SW480 (cell line): ENCODE measurements around the gene AZU1.

Experiments used
- DNase-seq: peaks from one replicate; pipeline ENCODE4 v3.0.0-alpha.2; 2016; ENCODE audit warnings: low spot score

Gene AZU1

GRCh38 chr19:797528-798414 lies 29.9 kb upstream of the AZU1 start:
- peak; percentile 54 for DNase-seq

- no peak for DNase-seq
Observed at GRCh38 chr19:798415-799075, 29.1 kb upstream of the AZU1 start.

GRCh38 chr19:799076-799881 lies 28.4 kb upstream of the AZU1 start:
- no peak for DNase-seq

GRCh38 chr19:800360-801029 lies 27.1 kb upstream of the AZU1 start:
- no peak for DNase-seq

- DNase-seq: no peak
Observed at GRCh38 chr19:801030-801860, 26.4 kb upstream of the AZU1 start.

GRCh38 chr19:801861-802497 lies 25.7 kb upstream of the AZU1 start:
- no peak for DNase-seq

GRCh38 chr19:802498-803098 lies 25.0 kb upstream of the AZU1 start:
- DNase-seq: no peak

GRCh38 chr19:803099-803561 lies 24.5 kb upstream of the AZU1 start:
- DNase-seq: no peak

GRCh38 chr19:803686-804418 lies 23.8 kb upstream of the AZU1 start:
- DNase-seq: no peak

- no peak for DNase-seq
Observed at GRCh38 chr19:804419-805165, 23.0 kb upstream of the AZU1 start.

- DNase-seq: no peak
Observed at GRCh38 chr19:805166-805551, 22.5 kb upstream of the AZU1 start.

GRCh38 chr19:805600-806550 lies 21.8 kb upstream of the AZU1 start:
- no peak for DNase-seq

- DNase-seq: no peak
Observed at GRCh38 chr19:806815-807421, 20.7 kb upstream of the AZU1 start.

GRCh38 chr19:807627-808422 lies 19.8 kb upstream of the AZU1 start:
- no peak for DNase-seq

GRCh38 chr19:808423-808775 lies 19.2 kb upstream of the AZU1 start:
- DNase-seq: no peak

GRCh38 chr19:810077-810855 lies 17.4 kb upstream of the AZU1 start:
- DNase-seq: no peak
